Panc1 (cell line): ENCODE results near the gene GPD1.

Experiments used
- CTCF ChIP-seq: fragments of 450-650 bp; IDR thresholded peaks from 2 replicates; pipeline ENCODE4 v1.5.1; 2017; ENCODE audit warnings: mild to moderate bottlenecking
- POLR2AphosphoS5 ChIP-seq: IDR thresholded peaks from 2 replicates; pipeline ENCODE4 v1.6.1; 2012; ENCODE audit warnings: mild to moderate bottlenecking, low read depth, low read length, moderate library complexity
- TF ChIP-seq, protein P1 (sequence below), 2 experiments: IDR thresholded peaks; 2 replicates each; pipeline ENCODE4 v1.6.1; 2011 to 2012; ENCODE audit warnings: low read depth in 2 of 2, control low read depth in 1 of 2, low read length in 1 of 2, mild to moderate bottlenecking in 1 of 2, moderate library complexity in 1 of 2; ENCODE audit not compliant: insufficient read depth in 1 of 2

GRCh38 chr12:50088577-50089335 lies 15.1 kb upstream of the GPD1 start:
- peak; percentile 89 for TF ChIP-seq CTCF
- TF ChIP-seq POLR2AphosphoS5 = no peak
- TF ChIP-seq, protein P1, sequence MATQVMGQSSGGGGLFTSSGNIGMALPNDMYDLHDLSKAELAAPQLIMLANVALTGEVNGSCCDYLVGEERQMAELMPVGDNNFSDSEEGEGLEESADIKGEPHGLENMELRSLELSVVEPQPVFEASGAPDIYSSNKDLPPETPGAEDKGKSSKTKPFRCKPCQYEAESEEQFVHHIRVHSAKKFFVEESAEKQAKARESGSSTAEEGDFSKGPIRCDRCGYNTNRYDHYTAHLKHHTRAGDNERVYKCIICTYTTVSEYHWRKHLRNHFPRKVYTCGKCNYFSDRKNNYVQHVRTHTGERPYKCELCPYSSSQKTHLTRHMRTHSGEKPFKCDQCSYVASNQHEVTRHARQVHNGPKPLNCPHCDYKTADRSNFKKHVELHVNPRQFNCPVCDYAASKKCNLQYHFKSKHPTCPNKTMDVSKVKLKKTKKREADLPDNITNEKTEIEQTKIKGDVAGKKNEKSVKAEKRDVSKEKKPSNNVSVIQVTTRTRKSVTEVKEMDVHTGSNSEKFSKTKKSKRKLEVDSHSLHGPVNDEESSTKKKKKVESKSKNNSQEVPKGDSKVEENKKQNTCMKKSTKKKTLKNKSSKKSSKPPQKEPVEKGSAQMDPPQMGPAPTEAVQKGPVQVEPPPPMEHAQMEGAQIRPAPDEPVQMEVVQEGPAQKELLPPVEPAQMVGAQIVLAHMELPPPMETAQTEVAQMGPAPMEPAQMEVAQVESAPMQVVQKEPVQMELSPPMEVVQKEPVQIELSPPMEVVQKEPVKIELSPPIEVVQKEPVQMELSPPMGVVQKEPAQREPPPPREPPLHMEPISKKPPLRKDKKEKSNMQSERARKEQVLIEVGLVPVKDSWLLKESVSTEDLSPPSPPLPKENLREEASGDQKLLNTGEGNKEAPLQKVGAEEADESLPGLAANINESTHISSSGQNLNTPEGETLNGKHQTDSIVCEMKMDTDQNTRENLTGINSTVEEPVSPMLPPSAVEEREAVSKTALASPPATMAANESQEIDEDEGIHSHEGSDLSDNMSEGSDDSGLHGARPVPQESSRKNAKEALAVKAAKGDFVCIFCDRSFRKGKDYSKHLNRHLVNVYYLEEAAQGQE (IDR thresholded peaks at IDR 0.05; ENCODE audit: insufficient read depth in 1 of 2, low read depth in 2 of 2, low read length in 1 of 2) = no peak
